MG63 (cell line): ENCODE measurements around the gene TMEM190. TPM values are rescaled to one million over a fixed set of nuclear protein-coding genes. Genes with fewer than 3 reads are reported as not detected.
"Not testable (repeated sequence)": the region's sequence is repeated elsewhere in the genome, so short reads cannot be mapped to it uniquely, and the experiment has no call there.

ENCODE experiments used
- DNase-seq: peaks from one replicate; pipeline ENCODE4 v3.0.0-alpha.2; 2020
- H3K27me3 ChIP-seq: fragments of 250-450 bp; sonication (Bioruptor Pico); 2 replicates; pipeline ENCODE4 v1.5.1; 2020; ENCODE audit warnings: mild to moderate bottlenecking, moderate library complexity
- H3K36me3 ChIP-seq: fragments of 250-450 bp; sonication (Bioruptor Pico); 2 replicates; pipeline ENCODE4 v1.5.1; 2020; ENCODE audit warnings: mild to moderate bottlenecking, moderate library complexity
- H3K4me3 ChIP-seq: fragments of 250-450 bp; sonication (Bioruptor Pico); 2 replicates; pipeline ENCODE4 v1.5.1; 2020; ENCODE audit warnings: mild to moderate bottlenecking, moderate library complexity
- H3K9me3 ChIP-seq: fragments of 250-450 bp; sonication (Bioruptor Pico); 2 replicates; pipeline ENCODE4 v1.5.1; 2020; ENCODE audit warnings: mild to moderate bottlenecking, moderate library complexity
- total RNA-seq: library from RNA; depleted of rRNA; stranded (reverse); fragments of >200 nt; shearing (Covaris generic); gene quantifications from 2 replicates; pipeline ENCODE4 v1.2.3, GENCODE V29; 2014; ENCODE audit warnings: low replicate concordance; rRNA removed

TMEM190 gene
- total RNA-seq, 1 experiment from 2014 or later = not detected

- Histone ChIP-seq H3K4me3 (no peak overlapping the region), H3K27me3 (peaks cover 5% of the 10 kb centered on the region; the same call in 1 of the 2 replicates), H3K36me3 (no peaks in the 10 kb centered on the region), H3K9me3 (no peaks in the 10 kb centered on the region)
- no peak for DNase-seq
Measured at GRCh38 chr19:55419624-55420236, 43.1 kb downstream of the TMEM190 start.

GRCh38 chr19:55421281-55421680, 44.7 kb downstream of the TMEM190 start:
- not testable (repeated sequence) for H3K27me3 ChIP-seq, H3K9me3 ChIP-seq, DNase-seq, H3K4me3 ChIP-seq, H3K36me3 ChIP-seq

GRCh38 chr19:55423225-55424005, 46.8 kb downstream of the TMEM190 start:
- no peak for DNase-seq
- Histone ChIP-seq H3K4me3 (no peak overlapping the region), H3K36me3 (no peaks in the 10 kb centered on the region), H3K27me3 (peaks cover 9% of the 10 kb centered on the region; the same call in 1 of the 2 replicates), H3K9me3 (no peaks in the 10 kb centered on the region)

GRCh38 chr19:55424518-55424917, 47.9 kb downstream of the TMEM190 start:
- Histone ChIP-seq H3K27me3 (peaks cover 9% of the 10 kb centered on the region; the same call in 1 of the 2 replicates), H3K36me3 (no peaks in the 10 kb centered on the region), H3K4me3 (no peak overlapping the region), H3K9me3 (no peaks in the 10 kb centered on the region)
- DNase-seq = no peak

GRCh38 chr19:55426042-55426441, 49.4 kb downstream of the TMEM190 start:
- H3K27me3 ChIP-seq = peaks cover 9% of the 10 kb centered on the region; the same call in 1 of the 2 replicates
- no peaks in the 10 kb centered on the region for H3K36me3 ChIP-seq
- no peak for DNase-seq
- no peaks in the 10 kb centered on the region for H3K9me3 ChIP-seq
- H3K4me3 ChIP-seq = no peak overlapping the region

Other genes starting within 250 kb of the TMEM190 start
- gene TNNT1, start 227.6 kb upstream of the TMEM190 start, total RNA-seq = 1.7 TPM in 1 of 2 replicates, not detected in the other
- gene TNNI3, start 219.1 kb upstream of the TMEM190 start, total RNA-seq = not detected in 2 replicates
- gene DNAAF3, start 210.2 kb upstream of the TMEM190 start, total RNA-seq = 2.7 TPM in 1 of 2 replicates, not detected in the other
- not detected in 2 replicates for gene SYT5, start 196.5 kb upstream of the TMEM190 start, total RNA-seq
- gene PTPRH, start 167.3 kb upstream of the TMEM190 start, total RNA-seq = 3.9 and 11.8 TPM in 2 replicates
- gene TMEM86B, start 148.1 kb upstream of the TMEM190 start, total RNA-seq = 0.16 TPM in 1 of 2 replicates, not detected in the other
- 59.5 and 102 TPM in 2 replicates for gene PPP6R1, start 117.8 kb upstream of the TMEM190 start, total RNA-seq
- 64.6 and 122 TPM in 2 replicates for gene HSPBP1, start 96.7 kb upstream of the TMEM190 start, total RNA-seq
- gene BRSK1, start 92.8 kb upstream of the TMEM190 start, total RNA-seq = 0.89 TPM in 1 of 2 replicates, not detected in the other
- not detected in 2 replicates for gene TMEM150B, start 51.5 kb upstream of the TMEM190 start, total RNA-seq
- gene KMT5C, start 37.0 kb upstream of the TMEM190 start, total RNA-seq = 2.8 and 11.1 TPM in 2 replicates
- gene COX6B2, start 22.1 kb upstream of the TMEM190 start, total RNA-seq = not detected in 2 replicates
- gene GARIN5B, start 13.6 kb upstream of the TMEM190 start, total RNA-seq = not detected in 2 replicates
- 0.95 TPM in 1 of 2 replicates, not detected in the other for gene IL11, start 6.4 kb upstream of the TMEM190 start, total RNA-seq
- 3.5 TPM in 1 of 2 replicates, not detected in the other for gene TMEM238, start 7.5 kb downstream of the TMEM190 start, total RNA-seq
- 127 and 409 TPM in 2 replicates for gene RPL28, start 9.1 kb downstream of the TMEM190 start, total RNA-seq
- gene UBE2S, start 31.0 kb downstream of the TMEM190 start, total RNA-seq = 369 and 440 TPM in 2 replicates
- not detected in 2 replicates for gene SHISA7, start 66.5 kb downstream of the TMEM190 start, total RNA-seq
- gene ISOC2, start 84.8 kb downstream of the TMEM190 start, total RNA-seq = 149 and 180 TPM in 2 replicates
- not detected in 2 replicates for gene C19orf85, start 87.9 kb downstream of the TMEM190 start, total RNA-seq
- gene ZNF628, start 99.8 kb downstream of the TMEM190 start, total RNA-seq = 3.1 and 4.0 TPM in 2 replicates
- 19.7 and 35.1 TPM in 2 replicates for gene NAT14, start 108.4 kb downstream of the TMEM190 start, total RNA-seq
- 1.4 TPM in 1 of 2 replicates, not detected in the other for gene SSC5D, start 111.6 kb downstream of the TMEM190 start, total RNA-seq
- gene SBK2, start 160.3 kb downstream of the TMEM190 start, total RNA-seq = 0.20 TPM in 1 of 2 replicates, not detected in the other
- gene SBK3, start 168.7 kb downstream of the TMEM190 start, total RNA-seq = 0.43 TPM in 1 of 2 replicates, not detected in the other
- 7.2 and 8.6 TPM in 2 replicates for gene ZNF579, start 204.0 kb downstream of the TMEM190 start, total RNA-seq
- gene FIZ1, start 222.7 kb downstream of the TMEM190 start, total RNA-seq = 2.9 and 4.0 TPM in 2 replicates
- 7.9 and 22.4 TPM in 2 replicates for gene ZNF524, start 223.5 kb downstream of the TMEM190 start, total RNA-seq
- 0.66 and 0.69 TPM in 2 replicates for gene ZNF865, start 228.8 kb downstream of the TMEM190 start, total RNA-seq
- 9.0 and 12.6 TPM in 2 replicates for gene ZNF784, start 247.7 kb downstream of the TMEM190 start, total RNA-seq